Activated CD8-positive, alpha-beta T cell treated with anti-CD3 and anti-CD28 coated beads for 36 hours (primary cell): ENCODE data around the gene IL1RAPL2. TPM values are rescaled to one million over a fixed set of nuclear protein-coding genes. Genes with fewer than 3 reads are reported as not detected.

Experiments
- ATAC-seq: fragments of 200-7000 bp; cut with Tn5 transposase; one replicate; pipeline ENCODE4 v1.10.0; 2021; ENCODE audit warnings: mild to moderate bottlenecking, moderate library complexity
- CTCF ChIA-PET: fragments of 350-600 bp; sonication (Branson Sonifier 250); formaldehyde crosslinking; loops from one replicate; lab custom pipeline; 2021; ENCODE audit warnings: antibody characterized with exemption; lab: Charles Lee
- POLR2A ChIA-PET: fragments of 350-600 bp; sonication (Branson Sonifier 250); formaldehyde crosslinking; loops from one replicate; lab custom pipeline; 2021; ENCODE audit warnings: antibody characterized with exemption; lab: Charles Lee
- DNase-seq: peaks from one replicate; pipeline ENCODE4 v3.0.0-alpha.2; 2020
- H3K27ac Mint-ChIP-seq: one replicate; pipeline ENCODE4 v1.8.0; 2021; ENCODE audit warnings: mild to moderate bottlenecking, mixed read lengths
- H3K27me3 Mint-ChIP-seq: one replicate; pipeline ENCODE4 v1.8.0; 2021; ENCODE audit warnings: mixed read lengths
- H3K36me3 Mint-ChIP-seq: one replicate; pipeline ENCODE4 v1.8.0; 2021; ENCODE audit warnings: low read depth, mixed read lengths
- H3K4me1 Mint-ChIP-seq: one replicate; pipeline ENCODE4 v1.8.0; 2021; ENCODE audit warnings: low read depth, mixed read lengths
- H3K4me3 Mint-ChIP-seq: one replicate; pipeline ENCODE4 v1.8.0; 2021; ENCODE audit warnings: mild to moderate bottlenecking, moderate library complexity, mixed read lengths
- H3K9me3 Mint-ChIP-seq: one replicate; pipeline ENCODE4 v1.8.0; 2021; ENCODE audit warnings: mixed read lengths
- CTCF ChIP-seq: fragments of 200-600 bp; IDR thresholded peaks from one replicate; pipeline ENCODE4 v1.8.0; 2022; ENCODE audit warnings: antibody characterized with exemption, mild to moderate bottlenecking
- intact Hi-C: fragments of 100-400 bp; cut with micrococcal nuclease; formaldehyde crosslinking; loops from one replicate; pipeline ENCODE4 v1.10.0; 2022
- total RNA-seq, 2 experiments: library from RNA; stranded (reverse); gene quantifications; one replicate each; pipeline ENCODE4 v1.2.3, GENCODE V29; 2021

The IL1RAPL2 gene
- total RNA-seq, 2 experiments from 2014 or later = not detected

- Mint-ChIP-seq H3K4me3 (no peak overlapping the region), H3K27ac (no peak overlapping the region), H3K4me1 (no peaks in the 10 kb centered on the region), H3K36me3 (no peaks in the 10 kb centered on the region), H3K9me3 (peaks cover 3% of the 10 kb centered on the region), H3K27me3 (no peaks in the 10 kb centered on the region)
- ATAC-seq = no peak
- POLR2A ChIA-PET = no interaction called here
- no peak for TF ChIP-seq CTCF
- CTCF ChIA-PET = no interaction called here
- DNase-seq = no peak
- intact Hi-C loops = no loop called here
Observed at GRCh38 chrX:105754286-105754964, 1188.4 kb downstream of the IL1RAPL2 start.

- TF ChIP-seq CTCF = no peak
- Mint-ChIP-seq H3K36me3 (no peaks in the 10 kb centered on the region), H3K4me1 (no peaks in the 10 kb centered on the region), H3K27ac (no peak overlapping the region), H3K9me3 (peaks cover 3% of the 10 kb centered on the region), H3K27me3 (no peaks in the 10 kb centered on the region), H3K4me3 (no peak overlapping the region)
- intact Hi-C loops = no loop called here
- POLR2A ChIA-PET = no interaction called here
- ATAC-seq (no peak), DNase-seq (no peak)
- CTCF ChIA-PET = no interaction called here
Observed at GRCh38 chrX:105755109-105755508, 1189.1 kb downstream of the IL1RAPL2 start.

GRCh38 chrX:105758754-105759153, 1192.8 kb downstream of the IL1RAPL2 start:
- DNase-seq (no peak), ATAC-seq (no peak)
- Mint-ChIP-seq H3K9me3 (peaks cover 3% of the 10 kb centered on the region), H3K27me3 (no peaks in the 10 kb centered on the region), H3K4me3 (no peak overlapping the region), H3K4me1 (no peaks in the 10 kb centered on the region), H3K36me3 (no peaks in the 10 kb centered on the region), H3K27ac (no peak overlapping the region)
- intact Hi-C loops = no loop called here
- TF ChIP-seq CTCF = no peak
- POLR2A ChIA-PET = no interaction called here
- CTCF ChIA-PET = no interaction called here

- H3K36me3 Mint-ChIP-seq = no peaks in the 10 kb centered on the region
- H3K27ac Mint-ChIP-seq = no peak overlapping the region
- CTCF ChIA-PET = no interaction called here
- H3K4me1 Mint-ChIP-seq = no peaks in the 10 kb centered on the region
- H3K9me3 Mint-ChIP-seq = peaks cover 3% of the 10 kb centered on the region
- H3K27me3 Mint-ChIP-seq = no peaks in the 10 kb centered on the region
- POLR2A ChIA-PET = no interaction called here
- no peak for DNase-seq
- intact Hi-C loops = no loop called here
- no peak overlapping the region for H3K4me3 Mint-ChIP-seq
- no peak for TF ChIP-seq CTCF
- no peak for ATAC-seq
Observed at GRCh38 chrX:105759598-105759997, 1193.6 kb downstream of the IL1RAPL2 start.

- intact Hi-C loops = no loop called here
- Mint-ChIP-seq H3K9me3 (no peaks in the 10 kb centered on the region), H3K4me3 (no peak overlapping the region), H3K27me3 (no peaks in the 10 kb centered on the region), H3K36me3 (no peaks in the 10 kb centered on the region), H3K27ac (no peak overlapping the region), H3K4me1 (no peaks in the 10 kb centered on the region)
- POLR2A ChIA-PET = no interaction called here
- TF ChIP-seq CTCF = no peak
- no peak for ATAC-seq
- CTCF ChIA-PET = no interaction called here
- DNase-seq = no peak
Observed at GRCh38 chrX:105765691-105766090, 1199.7 kb downstream of the IL1RAPL2 start.
